KMS-11 (cell line): Measurements from ENCODE around the gene TERT.
"Not testable (repeated sequence)": the region's sequence is repeated elsewhere in the genome, so short reads cannot be mapped to it uniquely, and the experiment has no call there.

Source experiments
- H2AFZ ChIP-seq: fragments of 200-600 bp; sonication (generic); 2 replicates; pipeline ENCODE4 v1.6.1; 2016; ENCODE audit warnings: antibody characterized with exemption, mixed run types, low read depth
- H3K27ac ChIP-seq: fragments of 200-600 bp; sonication (generic); 2 replicates; pipeline ENCODE4 v1.6.1; 2016; ENCODE audit warnings: mild to moderate bottlenecking, mixed run types
- H3K27me3 ChIP-seq: fragments of 200-600 bp; sonication (generic); 2 replicates; pipeline ENCODE4 v1.6.1; 2017; ENCODE audit warnings: mild to moderate bottlenecking, low read depth, mixed run types, moderate library complexity; ENCODE audit not compliant: insufficient read depth
- H3K36me3 ChIP-seq: fragments of 200-600 bp; sonication (generic); 2 replicates; pipeline ENCODE4 v1.6.1; 2017; ENCODE audit warnings: mild to moderate bottlenecking, mixed run types; ENCODE audit not compliant: insufficient read depth
- H3K4me1 ChIP-seq: fragments of 200-600 bp; sonication (generic); 2 replicates; pipeline ENCODE4 v1.6.1; 2016; ENCODE audit warnings: mild to moderate bottlenecking, low read depth, mixed run types; ENCODE audit not compliant: poor library complexity, severe bottlenecking
- H3K4me2 ChIP-seq: fragments of 200-600 bp; sonication (generic); 2 replicates; pipeline ENCODE4 v1.7.0; 2016; ENCODE audit warnings: mild to moderate bottlenecking, mixed run types
- H3K4me3 ChIP-seq: fragments of 200-600 bp; sonication (generic); IDR thresholded peaks from 2 replicates; pipeline ENCODE4 v1.6.1; 2017; ENCODE audit warnings: low read depth, low read length, mixed read lengths; ENCODE audit not compliant: insufficient read depth
- H3K79me2 ChIP-seq: fragments of 200-600 bp; sonication (generic); 2 replicates; pipeline ENCODE4 v1.6.1; 2016; ENCODE audit warnings: low read depth, mixed run types; ENCODE audit not compliant: insufficient read depth
- H3K9ac ChIP-seq: fragments of 200-600 bp; sonication (generic); 2 replicates; pipeline ENCODE4 v1.6.1; 2016; ENCODE audit warnings: mild to moderate bottlenecking, mixed run types
- H4K20me1 ChIP-seq: fragments of 200-600 bp; sonication (generic); 2 replicates; pipeline ENCODE4 v1.6.1; 2016; ENCODE audit warnings: mild to moderate bottlenecking, mixed run types; ENCODE audit not compliant: insufficient read depth
- CTCF ChIP-seq: fragments of 200-600 bp; sonication (generic); conservative IDR thresholded peaks from 2 replicates; pipeline ENCODE4 v1.6.1; 2017; ENCODE audit warnings: low read depth, mild to moderate bottlenecking, antibody characterized with exemption, low read length, moderate library complexity, mixed read lengths

TERT gene

GRCh38 chr5:1335540-1336095, 40.8 kb upstream of the TERT start:
- Histone ChIP-seq H4K20me1 (no peaks in the 10 kb centered on the region), H3K27ac (no peak overlapping the region)

GRCh38 chr5:1334831-1335539, 40.1 kb upstream of the TERT start:
- Histone ChIP-seq H3K36me3 (peaks cover 37% of the 10 kb centered on the region; the same call in 1 of the 2 replicates), H3K9ac (no peak overlapping the region), H2AFZ (no peak overlapping the region), H3K4me1 (peaks cover 4% of the 10 kb centered on the region), H4K20me1 (no peaks in the 10 kb centered on the region), H3K4me2 (no peak overlapping the region), H3K79me2 (peaks cover 71% of the 10 kb centered on the region), H3K27me3 (no peaks in the 10 kb centered on the region), H3K27ac (no peak overlapping the region), H3K4me3 (no peak overlapping the region)
- no peak for TF ChIP-seq CTCF

More at GRCh38 chr5:1335540-1336095, 40.8 kb upstream of the TERT start:
- no peak overlapping the region for H2AFZ ChIP-seq
- H3K9ac ChIP-seq = no peak overlapping the region
- H3K4me2 ChIP-seq = no peak overlapping the region
- H3K79me2 ChIP-seq = peaks cover 71% of the 10 kb centered on the region
- H3K36me3 ChIP-seq = peaks cover 43% of the 10 kb centered on the region; the same call in 1 of the 2 replicates
- H3K4me3 ChIP-seq = no peak overlapping the region
- peaks cover 4% of the 10 kb centered on the region for H3K4me1 ChIP-seq
- H3K27me3 ChIP-seq = no peaks in the 10 kb centered on the region
- no peak for TF ChIP-seq CTCF

- H3K4me2 ChIP-seq = no peak overlapping the region
- no peak overlapping the region for H3K4me3 ChIP-seq
- no peak overlapping the region for H2AFZ ChIP-seq
- peaks cover 35% of the 10 kb centered on the region; the same call in 1 of the 2 replicates for H3K36me3 ChIP-seq
- no peak overlapping the region for H3K27ac ChIP-seq
- TF ChIP-seq CTCF = no peak
- no peaks in the 10 kb centered on the region for H4K20me1 ChIP-seq
- H3K27me3 ChIP-seq = no peaks in the 10 kb centered on the region
- H3K79me2 ChIP-seq = peaks cover 68% of the 10 kb centered on the region
- H3K4me1 ChIP-seq = peaks cover 5% of the 10 kb centered on the region
- no peak overlapping the region for H3K9ac ChIP-seq
These were observed 39.1 kb upstream of the TERT start for GRCh38 chr5:1333986-1334385.

- H3K27me3 ChIP-seq, H3K4me2 ChIP-seq, H3K4me3 ChIP-seq, H3K9ac ChIP-seq, H4K20me1 ChIP-seq, H3K27ac ChIP-seq, H2AFZ ChIP-seq: not testable (repeated sequence)
- Histone ChIP-seq H3K36me3 (peaks cover 35% of the 10 kb centered on the region; the same call in 1 of the 2 replicates), H3K4me1 (peaks cover 11% of the 10 kb centered on the region), H3K79me2 (peaks cover 68% of the 10 kb centered on the region)
These were observed 38.4 kb upstream of the TERT start for GRCh38 chr5:1333286-1333685.
